ENCODE results near the gene ZMYM1.
"Not testable (repeated sequence)": the region's sequence is repeated elsewhere in the genome, so short reads cannot be mapped to it uniquely, and the experiment has no call there.

Gene ZMYM1

GRCh38 chr1:35136780-35137179 lies 57.6 kb downstream of the ZMYM1 start:
- no peaks in the 10 kb centered on the region for H3K27me3 ChIP-seq

GRCh38 chr1:35137590-35137989 lies 58.4 kb downstream of the ZMYM1 start:
- not testable (repeated sequence) for H3K36me3 ChIP-seq; H3K27ac ChIP-seq; H3K9me3 ChIP-seq; H3K27me3 ChIP-seq; H3K4me3 ChIP-seq (ENCODE audit: low read depth in 1 of 2, low read length in 1 of 2); H3K4me1 ChIP-seq (ENCODE audit: control insufficient read depth in 1 of 2, insufficient read depth in 1 of 2, low read depth in 1 of 2, low read length in 1 of 2)

More at GRCh38 chr1:35136780-35137179, 57.6 kb downstream of the ZMYM1 start:
- H3K9me3 ChIP-seq: no peaks in the 10 kb centered on the region
- no peak for TF ChIP-seq CTCF (IDR thresholded peaks at IDR 0.05)
- H3K4me1 ChIP-seq (ENCODE audit: control insufficient read depth in 1 of 2, insufficient read depth in 1 of 2, low read depth in 1 of 2, low read length in 1 of 2): no peaks in the 10 kb centered on the region
- H3K4me3 ChIP-seq (ENCODE audit: low read depth in 1 of 2, low read length in 1 of 2): no peak overlapping the region
- H3K36me3 ChIP-seq: no peaks in the 10 kb centered on the region
- no peak overlapping the region for H3K27ac ChIP-seq

GRCh38 chr1:35142294-35142693 lies 63.1 kb downstream of the ZMYM1 start:
- not testable (repeated sequence) for H3K36me3 ChIP-seq; H3K27ac ChIP-seq; H3K4me1 ChIP-seq (ENCODE audit: control insufficient read depth in 1 of 2, insufficient read depth in 1 of 2, low read depth in 1 of 2, low read length in 1 of 2); H3K9me3 ChIP-seq; H3K4me3 ChIP-seq (ENCODE audit: low read depth in 1 of 2, low read length in 1 of 2); H3K27me3 ChIP-seq

GRCh38 chr1:35142728-35143127 lies 63.5 kb downstream of the ZMYM1 start:
- not testable (repeated sequence) for H3K27me3 ChIP-seq; H3K9me3 ChIP-seq; H3K4me1 ChIP-seq (ENCODE audit: control insufficient read depth in 1 of 2, insufficient read depth in 1 of 2, low read depth in 1 of 2, low read length in 1 of 2); H3K27ac ChIP-seq; H3K4me3 ChIP-seq (ENCODE audit: low read depth in 1 of 2, low read length in 1 of 2); H3K36me3 ChIP-seq

- Histone ChIP-seq H3K27me3 (no peaks in the 10 kb centered on the region), H3K4me3 (ENCODE audit: low read depth in 1 of 2, low read length in 1 of 2) (no peak overlapping the region), H3K4me1 (ENCODE audit: control insufficient read depth in 1 of 2, insufficient read depth in 1 of 2, low read depth in 1 of 2, low read length in 1 of 2) (no peaks in the 10 kb centered on the region), H3K36me3 (no peaks in the 10 kb centered on the region), H3K27ac (no peak overlapping the region), H3K9me3 (no peaks in the 10 kb centered on the region)
- no peak for TF ChIP-seq CTCF (IDR thresholded peaks at IDR 0.05)
These were observed 64.7 kb downstream of the ZMYM1 start for GRCh38 chr1:35143737-35144508.

GRCh38 chr1:35145892-35146549 lies 66.8 kb downstream of the ZMYM1 start:
- not testable (repeated sequence) for H3K27me3 ChIP-seq; H3K36me3 ChIP-seq; H3K4me3 ChIP-seq (ENCODE audit: low read depth in 1 of 2, low read length in 1 of 2); H3K4me1 ChIP-seq (ENCODE audit: control insufficient read depth in 1 of 2, insufficient read depth in 1 of 2, low read depth in 1 of 2, low read length in 1 of 2); H3K9me3 ChIP-seq; H3K27ac ChIP-seq

GRCh38 chr1:35151220-35151619 lies 72.0 kb downstream of the ZMYM1 start:
- no peaks in the 10 kb centered on the region for H3K9me3 ChIP-seq
- H3K27me3 ChIP-seq: no peaks in the 10 kb centered on the region
- H3K27ac ChIP-seq: no peak overlapping the region
- no peaks in the 10 kb centered on the region for H3K36me3 ChIP-seq
- H3K4me3 ChIP-seq (ENCODE audit: low read depth in 1 of 2, low read length in 1 of 2): no peak overlapping the region
- TF ChIP-seq CTCF (IDR thresholded peaks at IDR 0.05): no peak
- H3K4me1 ChIP-seq (ENCODE audit: control insufficient read depth in 1 of 2, insufficient read depth in 1 of 2, low read depth in 1 of 2, low read length in 1 of 2): no peaks in the 10 kb centered on the region

Measured in neutrophil (primary cell).